ENCODE results near the gene UQCR11. TPM values are rescaled to one million over a fixed set of nuclear protein-coding genes. Genes with fewer than 3 reads are reported as not detected.
A peak's percentile ranks its signal among the peaks of the same experiment; 100 is the strongest.

Gene UQCR11
- total RNA-seq, 1 donor from 2014 or later = 41.8 TPM

GRCh38 chr19:1590641-1591397 is 14.4 kb downstream of the UQCR11 start:
- DNase-seq = no peak

- no peak for DNase-seq
Observed at GRCh38 chr19:1587872-1588271, 17.4 kb downstream of the UQCR11 start.

- no peak for DNase-seq
Observed at GRCh38 chr19:1585243-1585580, 20.1 kb downstream of the UQCR11 start.

- DNase-seq = no peak
Observed at GRCh38 chr19:1584500-1585242, 20.6 kb downstream of the UQCR11 start.

GRCh38 chr19:1582201-1582600 is 23.1 kb downstream of the UQCR11 start:
- no peak for DNase-seq

GRCh38 chr19:1580957-1581356 is 24.3 kb downstream of the UQCR11 start:
- DNase-seq = no peak

GRCh38 chr19:1580382-1580781 is 24.9 kb downstream of the UQCR11 start:
- no peak for DNase-seq

GRCh38 chr19:1579222-1579621 is 26.0 kb downstream of the UQCR11 start:
- DNase-seq = no peak

GRCh38 chr19:1577929-1578618 is 27.2 kb downstream of the UQCR11 start:
- no peak for DNase-seq

- DNase-seq = no peak
Observed at GRCh38 chr19:1577090-1577928, 28.0 kb downstream of the UQCR11 start.

GRCh38 chr19:1576242-1577089 is 28.8 kb downstream of the UQCR11 start:
- no peak for DNase-seq

GRCh38 chr19:1575323-1576241 is 29.7 kb downstream of the UQCR11 start:
- DNase-seq = no peak

GRCh38 chr19:1574354-1575136 is 30.7 kb downstream of the UQCR11 start:
- DNase-seq = no peak

- no peak for DNase-seq
Observed at GRCh38 chr19:1572795-1573194, 32.5 kb downstream of the UQCR11 start.

- no peak for DNase-seq
Observed at GRCh38 chr19:1571358-1571757, 33.9 kb downstream of the UQCR11 start.

- no peak for DNase-seq
Observed at GRCh38 chr19:1570836-1571235, 34.4 kb downstream of the UQCR11 start.

GRCh38 chr19:1569997-1570396 is 35.3 kb downstream of the UQCR11 start:
- DNase-seq = no peak

GRCh38 chr19:1568320-1569019 is 36.8 kb downstream of the UQCR11 start, which contains the start of gene MEX3D:
MEX3D (minus strand) TSS chr19:1568325; CDS start chr19:1568058, 267 bp downstream.
- DNase-seq = peak; percentile 35

- DNase-seq = no peak
Observed at GRCh38 chr19:1567848-1568227, 37.4 kb downstream of the UQCR11 start.

All from skin of body (tissue), 2 donors.